H9 (cell line): ENCODE data around the gene CLEC10A. TPM values are rescaled to one million over a fixed set of nuclear protein-coding genes. Genes with fewer than 3 reads are reported as not detected.
"Not testable (repeated sequence)": the region's sequence is repeated elsewhere in the genome, so short reads cannot be mapped to it uniquely, and the experiment has no call there.

Experiments
- DNase-seq: peaks from one replicate; pipeline ENCODE4 v3.0.0-alpha.2; 2017
- H2AFZ ChIP-seq: one replicate; pipeline ENCODE4 v1.6.1; 2013; ENCODE audit warnings: mild to moderate bottlenecking, low read length, control low read depth, moderate library complexity
- H2AK5ac ChIP-seq: 2 replicates; pipeline ENCODE4 v1.6.1; 2013; ENCODE audit warnings: low read length, control low read depth, mixed read lengths; ENCODE audit not compliant: insufficient read length
- H2BK120ac ChIP-seq: one replicate; pipeline ENCODE4 v1.6.1; 2013; ENCODE audit warnings: low read depth, mild to moderate bottlenecking, low read length, control low read depth, inconsistent platforms; ENCODE audit not compliant: poor library complexity, severe bottlenecking
- H2BK12ac ChIP-seq: 2 replicates; pipeline ENCODE4 v1.6.1; 2013; ENCODE audit warnings: low read length, control low read depth, mixed read lengths, low read depth; ENCODE audit not compliant: insufficient read length
- H2BK15ac ChIP-seq: 2 replicates; pipeline ENCODE4 v1.6.1; 2013; ENCODE audit warnings: low read depth, low read length, control low read depth
- H2BK20ac ChIP-seq: one replicate; pipeline ENCODE4 v1.6.1; 2013; ENCODE audit warnings: low read depth, mild to moderate bottlenecking, low read length, control low read depth, inconsistent platforms; ENCODE audit not compliant: poor library complexity, severe bottlenecking
- H2BK5ac ChIP-seq: 2 replicates; pipeline ENCODE4 v1.6.1; 2013; ENCODE audit warnings: low read length, control low read depth, mixed read lengths; ENCODE audit not compliant: insufficient read length
- H3K14ac ChIP-seq: 2 replicates; pipeline ENCODE4 v1.6.1; 2013; ENCODE audit warnings: low read length, control low read depth; ENCODE audit not compliant: insufficient read depth
- H3K18ac ChIP-seq: 2 replicates; pipeline ENCODE4 v1.6.1; 2013; ENCODE audit warnings: low read depth, mild to moderate bottlenecking, mixed read lengths, low read length, control low read depth; ENCODE audit not compliant: insufficient read length
- H3K23ac ChIP-seq: 2 replicates; pipeline ENCODE4 v1.6.1; 2013; ENCODE audit warnings: low read length, control low read depth, mixed read lengths, low read depth; ENCODE audit not compliant: insufficient read length
- H3K23me2 ChIP-seq: 2 replicates; pipeline ENCODE4 v1.6.1; 2013; ENCODE audit warnings: low read depth, mild to moderate bottlenecking, mixed read lengths, low read length, control low read depth; ENCODE audit not compliant: insufficient read length, poor library complexity, severe bottlenecking
- H3K27ac ChIP-seq: 2 replicates; pipeline ENCODE4 v1.5.1; 2013; ENCODE audit warnings: low read length, control low read depth, mixed read lengths, low read depth; ENCODE audit not compliant: insufficient read length
- H3K27me3 ChIP-seq: 2 replicates; pipeline ENCODE4 v1.6.1; 2013; ENCODE audit warnings: low read length, control low read depth, inconsistent platforms; ENCODE audit not compliant: insufficient read depth
- H3K4ac ChIP-seq: 2 replicates; pipeline ENCODE4 v1.6.1; 2013; ENCODE audit warnings: low read depth, mild to moderate bottlenecking, control low read depth, inconsistent platforms, low read length, moderate library complexity
- H3K4me1 ChIP-seq: 2 replicates; pipeline ENCODE4 v1.6.1; 2013; ENCODE audit warnings: low read length, control low read depth, inconsistent platforms; ENCODE audit not compliant: insufficient read depth
- H3K4me2 ChIP-seq: 2 replicates; pipeline ENCODE4 v1.6.1; 2013; ENCODE audit warnings: low read length, control low read depth, mixed read lengths; ENCODE audit not compliant: insufficient read length, insufficient read depth
- H3K56ac ChIP-seq: 2 replicates; pipeline ENCODE4 v1.6.1; 2013; ENCODE audit warnings: low read depth, mild to moderate bottlenecking, mixed read lengths, low read length, control low read depth; ENCODE audit not compliant: insufficient read length
- H3K79me1 ChIP-seq: 2 replicates; pipeline ENCODE4 v1.6.1; 2013; ENCODE audit warnings: low read depth, mild to moderate bottlenecking, moderate library complexity, low read length, control low read depth, inconsistent platforms; ENCODE audit not compliant: insufficient read depth, poor library complexity, severe bottlenecking
- H3K79me2 ChIP-seq: 2 replicates; pipeline ENCODE4 v1.6.1; 2013; ENCODE audit warnings: low read length, control low read depth, inconsistent platforms; ENCODE audit not compliant: insufficient read depth
- H3K9ac ChIP-seq: 2 replicates; pipeline ENCODE4 v1.6.1; 2013; ENCODE audit warnings: low read length, control low read depth, mixed read lengths; ENCODE audit not compliant: insufficient read length; ENCODE audit errors: extremely low read depth
- H3K9me3 ChIP-seq: one replicate; pipeline ENCODE4 v1.6.1; 2013; ENCODE audit warnings: low read depth, low read length, inconsistent platforms; ENCODE audit not compliant: control insufficient read depth
- H3T11ph ChIP-seq: one replicate; pipeline ENCODE4 v1.6.1; 2013; ENCODE audit warnings: mild to moderate bottlenecking, low read length, control low read depth, inconsistent platforms
- H4K20me1 ChIP-seq: one replicate; pipeline ENCODE4 v1.6.1; 2013; ENCODE audit not compliant: control insufficient read depth, insufficient read length, insufficient read depth
- H4K5ac ChIP-seq: 2 replicates; pipeline ENCODE4 v1.6.1; 2013; ENCODE audit warnings: low read depth, mild to moderate bottlenecking, mixed read lengths, low read length, control low read depth; ENCODE audit not compliant: insufficient read length
- H4K8ac ChIP-seq: replicated peaks from 2 replicates; pipeline ENCODE4 v1.6.1; 2013; ENCODE audit warnings: low read length, control low read depth, mixed read lengths, low read depth; ENCODE audit not compliant: insufficient read length
- H4K91ac ChIP-seq: 2 replicates; pipeline ENCODE4 v1.6.1; 2013; ENCODE audit warnings: low read depth, mild to moderate bottlenecking, moderate library complexity, mixed read lengths, low read length, control low read depth; ENCODE audit not compliant: insufficient read length
- H3K27ac Mint-ChIP-seq, 3 experiments: 2 replicates in 2 of 3; 3 replicates in 1 of 3; pipeline ENCODE4 v1.8.0; 2020 to 2021; ENCODE audit warnings: mixed read lengths in 3 of 3, mild to moderate bottlenecking in 1 of 3, moderate library complexity in 1 of 3
- H3K27me3 Mint-ChIP-seq: 2 replicates; pipeline ENCODE4 v1.8.0; 2021; ENCODE audit warnings: low read depth, mild to moderate bottlenecking, moderate library complexity, mixed read lengths
- H3K36me3 Mint-ChIP-seq, 3 experiments: 2 replicates in 2 of 3; 3 replicates in 1 of 3; pipeline ENCODE4 v1.8.0; 2020 to 2021; ENCODE audit warnings: low read depth in 3 of 3, mixed read lengths in 3 of 3; ENCODE audit not compliant: insufficient read depth in 1 of 3
- H3K4me1 Mint-ChIP-seq, 2 experiments: 2 replicates each; pipeline ENCODE4 v1.8.0; 2020; ENCODE audit warnings: mixed read lengths in 2 of 2
- H3K4me3 Mint-ChIP-seq, 2 experiments: 2 replicates in 1 of 2; 3 replicates in 1 of 2; pipeline ENCODE4 v1.8.0; 2020 to 2021; ENCODE audit warnings: mild to moderate bottlenecking in 2 of 2, mixed read lengths in 2 of 2, moderate library complexity in 1 of 2
- H3K9me3 Mint-ChIP-seq, 2 experiments: 2 replicates in 1 of 2; 3 replicates in 1 of 2; pipeline ENCODE4 v1.8.0; 2020; ENCODE audit warnings: mild to moderate bottlenecking in 2 of 2, mixed read lengths in 2 of 2, moderate library complexity in 1 of 2
- WGBS: extraction: QIAGEN DNeasy Blood & Tissue Kit; methylation state at CpG from one replicate; pipeline ENCODE4 v1.1.7; 2013; ENCODE audit warnings: missing lambda C conversion rate, low lambda C conversion rate, mixed read lengths; ENCODE audit not compliant: insufficient read length; ENCODE audit errors: extremely low coverage; 5-methylcytosine and 5-hydroxymethylcytosine counted together
- total RNA-seq: library from RNA; stranded (reverse); gene quantifications from 2 replicates; pipeline ENCODE4 v1.2.1, GENCODE V29; 2021
- TF ChIP-seq, protein P1 (sequence below): fragments of 200-600 bp; sonication (generic); conservative IDR thresholded peaks from 3 replicates; pipeline ENCODE4 v1.8.0; 2021; ENCODE audit warnings: antibody characterized with exemption, mild to moderate bottlenecking

The CLEC10A gene
- total RNA-seq, 1 experiment from 2014 or later, result not detected

DNA sequence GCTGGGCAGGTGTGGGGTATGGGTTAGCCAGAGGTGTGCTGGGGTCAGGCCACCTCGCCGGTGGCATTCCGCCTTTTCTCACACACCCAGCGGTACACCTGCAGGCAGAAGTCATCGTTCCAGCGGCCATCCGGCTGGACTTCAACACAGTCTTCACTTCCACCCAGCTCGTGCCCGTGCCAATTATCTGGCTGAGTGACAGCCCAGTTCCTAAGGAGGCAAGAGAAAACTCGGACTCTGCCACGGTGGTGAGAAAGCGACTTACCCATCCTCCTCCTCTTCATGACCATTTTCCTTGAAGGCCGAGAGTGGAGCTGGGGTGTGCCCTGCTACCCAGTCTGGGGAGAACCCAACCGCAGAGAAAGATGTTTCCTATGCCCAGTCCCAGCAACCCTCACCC is 21.5 kb upstream of the CLEC10A start:
- no peak overlapping the region; a peak in 1 of 5 replicates for H3K4me3 Mint-ChIP-seq
- no peak for DNase-seq

DNA sequence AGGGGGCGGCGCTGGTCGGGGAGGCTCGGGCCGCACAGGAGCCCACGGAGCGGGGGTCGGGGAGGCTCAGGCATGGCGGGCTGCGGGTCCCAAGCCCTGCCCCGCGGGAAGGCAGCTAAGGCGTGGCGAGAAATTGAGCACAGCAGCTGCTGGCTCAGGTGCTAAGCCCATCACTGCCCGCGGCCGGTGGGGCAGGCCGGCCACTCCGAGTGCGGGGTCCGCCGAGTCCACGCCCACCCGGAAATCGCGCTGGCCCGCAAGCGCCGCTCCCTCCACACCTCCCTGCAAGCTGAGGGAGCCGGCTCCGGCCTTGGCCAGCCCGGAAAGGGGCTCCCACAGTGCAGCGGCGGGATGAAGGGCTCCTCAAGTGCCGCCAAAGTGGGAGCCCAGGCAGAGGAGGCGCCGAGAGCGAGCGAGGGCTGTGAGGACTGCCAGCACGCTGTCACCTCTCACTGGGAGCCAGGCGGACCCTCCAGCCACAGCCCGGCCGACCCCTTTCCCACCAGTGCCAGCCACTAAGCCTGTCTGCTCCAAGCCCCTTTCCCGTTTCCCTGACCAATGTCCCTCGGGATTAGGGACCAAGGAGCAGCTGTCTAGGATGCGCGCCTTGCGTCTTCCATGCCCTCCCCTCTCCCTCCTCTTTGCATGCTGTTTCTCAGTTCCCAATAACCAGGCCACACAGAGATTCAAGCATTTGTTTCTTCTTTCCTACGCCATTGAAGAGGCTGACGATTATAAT is 20.8 kb upstream of the CLEC10A start:
- H4K5ac ChIP-seq, H3K56ac ChIP-seq, H3K23me2 ChIP-seq, H3K4me1 Mint-ChIP-seq, H2BK5ac ChIP-seq, H3K14ac ChIP-seq, H3K23ac ChIP-seq, H2BK120ac ChIP-seq, H3K4me3 Mint-ChIP-seq, H2AFZ ChIP-seq, H3K79me1 ChIP-seq, H3T11ph ChIP-seq, H3K27me3 ChIP-seq, H4K91ac ChIP-seq, H3K27ac ChIP-seq, DNase-seq, H3K4me2 ChIP-seq, H3K27ac Mint-ChIP-seq, H2AK5ac ChIP-seq, H4K20me1 ChIP-seq, H2BK20ac ChIP-seq, H3K4me1 ChIP-seq, H3K18ac ChIP-seq, H3K9me3 Mint-ChIP-seq, H3K9me3 ChIP-seq, H3K9ac ChIP-seq, H3K79me2 ChIP-seq, H4K8ac ChIP-seq, H3K4ac ChIP-seq, H2BK15ac ChIP-seq, H3K36me3 Mint-ChIP-seq, H2BK12ac ChIP-seq: not testable (repeated sequence)
- WGBS, result no CpG with 5 or more reads among the region's 50 CpGs
- H3K27me3 Mint-ChIP-seq, result peaks cover 17% of the 10 kb centered on the region

More for the DNA sequence above, 21.5 kb upstream of the CLEC10A start:
- H2BK120ac ChIP-seq, result no peak overlapping the region
- H3K56ac ChIP-seq, result no peak overlapping the region
- Mint-ChIP-seq H3K27ac (no peak overlapping the region), H3K9me3 (no peaks in the 10 kb centered on the region; a peak in 1 of 5 replicates), H3K4me1 (no peaks in the 10 kb centered on the region), H3K27me3 (peaks cover 17% of the 10 kb centered on the region), H3K36me3 (no peaks in the 10 kb centered on the region)
- no peak overlapping the region for H3K23ac ChIP-seq
- H2AK5ac ChIP-seq, result no peak overlapping the region
- H4K5ac ChIP-seq, result no peak overlapping the region
- no peak overlapping the region for H3K27ac ChIP-seq
- no peak overlapping the region for H3T11ph ChIP-seq
- WGBS, result no CpG with 5 or more reads among the region's 14 CpGs
- TF ChIP-seq, protein P1, sequence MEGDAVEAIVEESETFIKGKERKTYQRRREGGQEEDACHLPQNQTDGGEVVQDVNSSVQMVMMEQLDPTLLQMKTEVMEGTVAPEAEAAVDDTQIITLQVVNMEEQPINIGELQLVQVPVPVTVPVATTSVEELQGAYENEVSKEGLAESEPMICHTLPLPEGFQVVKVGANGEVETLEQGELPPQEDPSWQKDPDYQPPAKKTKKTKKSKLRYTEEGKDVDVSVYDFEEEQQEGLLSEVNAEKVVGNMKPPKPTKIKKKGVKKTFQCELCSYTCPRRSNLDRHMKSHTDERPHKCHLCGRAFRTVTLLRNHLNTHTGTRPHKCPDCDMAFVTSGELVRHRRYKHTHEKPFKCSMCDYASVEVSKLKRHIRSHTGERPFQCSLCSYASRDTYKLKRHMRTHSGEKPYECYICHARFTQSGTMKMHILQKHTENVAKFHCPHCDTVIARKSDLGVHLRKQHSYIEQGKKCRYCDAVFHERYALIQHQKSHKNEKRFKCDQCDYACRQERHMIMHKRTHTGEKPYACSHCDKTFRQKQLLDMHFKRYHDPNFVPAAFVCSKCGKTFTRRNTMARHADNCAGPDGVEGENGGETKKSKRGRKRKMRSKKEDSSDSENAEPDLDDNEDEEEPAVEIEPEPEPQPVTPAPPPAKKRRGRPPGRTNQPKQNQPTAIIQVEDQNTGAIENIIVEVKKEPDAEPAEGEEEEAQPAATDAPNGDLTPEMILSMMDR, result no peak
- H3K4me1 ChIP-seq, result no peaks in the 10 kb centered on the region
- H2BK12ac ChIP-seq, result no peak overlapping the region
- H3K79me2 ChIP-seq, result no peaks in the 10 kb centered on the region
- H4K91ac ChIP-seq, result no peak overlapping the region
- H3K18ac ChIP-seq, result no peak overlapping the region
- H4K8ac ChIP-seq, result no peak overlapping the region
- H3K23me2 ChIP-seq, result no peaks in the 10 kb centered on the region
- no peak overlapping the region for H2BK15ac ChIP-seq
- no peak overlapping the region for H3K14ac ChIP-seq
- H3K79me1 ChIP-seq, result no peaks in the 10 kb centered on the region
- H2BK20ac ChIP-seq, result no peak overlapping the region
- no peaks in the 10 kb centered on the region for H3K9me3 ChIP-seq
- H3K4me2 ChIP-seq, result no peak overlapping the region
- H2AFZ ChIP-seq, result no peak overlapping the region
- H4K20me1 ChIP-seq, result no peaks in the 10 kb centered on the region
- H3K27me3 ChIP-seq, result no peaks in the 10 kb centered on the region
- no peak overlapping the region for H2BK5ac ChIP-seq
- no peak overlapping the region for H3K4ac ChIP-seq
- H3K9ac ChIP-seq, result no peak overlapping the region
